Adrenal gland (tissue), 12 donors: ENCODE results near the gene ELMO2. TPM values are rescaled to one million over a fixed set of nuclear protein-coding genes. Genes with fewer than 3 reads are reported as not detected.
A peak's percentile ranks its signal among the peaks of the same experiment; 100 is the strongest.

Source experiments
- DNase-seq, 7 donors: peaks; one replicate each; pipeline ENCODE4 v3.0.0-alpha.2; 2019 to 2020
- H3K27ac ChIP-seq, 5 donors: fragments of 200-600 bp; sonication (generic) in 4 of 5; 1 replicate in 3 of 5; 2 replicates in 2 of 5; pipeline versions ENCODE4 v1.5.1 to v1.8.0; 2016 to 2020; ENCODE audit warnings: mild to moderate bottlenecking in 1 of 5
- H3K27me3 ChIP-seq: fragments of 200-600 bp; 2 replicates; pipeline ENCODE4 v1.8.0; 2021
- H3K36me3 ChIP-seq, 2 donors: fragments of 200-600 bp; replicated peaks in 1 of 2; 1 replicate in 1 of 2; 2 replicates in 1 of 2; pipeline versions ENCODE4 v1.5.1 to v1.8.0; 2018 to 2022
- H3K4me1 ChIP-seq, 2 donors: fragments of 200-600 bp; replicated peaks in 1 of 2; 1 replicate in 1 of 2; 2 replicates in 1 of 2; pipeline versions ENCODE4 v1.5.1 to v1.8.0; 2018 to 2021
- H3K4me3 ChIP-seq, 4 donors: fragments of 200-600 bp; sonication (generic) in 3 of 4; one replicate each; pipeline ENCODE4 v1.5.1; 2016 to 2018
- H3K9me3 ChIP-seq, 3 donors: fragments of 200-600 bp; sonication (generic) in 1 of 3; replicated peaks in 1 of 3; 1 replicate in 2 of 3; 2 replicates in 1 of 3; pipeline versions ENCODE4 v1.5.1 to v1.8.0; 2016 to 2021
- POLR2A ChIP-seq, 2 donors: fragments of 450-650 bp; IDR thresholded peaks; one replicate each; pipeline ENCODE4 v1.6.1; 2017; ENCODE audit warnings: antibody characterized with exemption in 2 of 2, mild to moderate bottlenecking in 2 of 2, moderate library complexity in 1 of 2
- WGBS, 4 donors: extraction: QIAGEN DNeasy Blood & Tissue Kit in 2 of 4; methylation state at CpG; one replicate each; pipeline versions ENCODE4 v1.1.5 to v1.1.7; 2013 to 2017; 5-methylcytosine and 5-hydroxymethylcytosine counted together
- intact Hi-C, 2 donors: fragments of 100-400 bp; cut with DNase I; formaldehyde crosslinking; loops; one replicate each; pipeline versions ENCODE4 v1.14.1 to v1.15.0; 2022 to 2023
- polyA plus RNA-seq, 3 donors: library from polyadenylated mRNA; stranded (reverse); fragments of 200-250 nt in 2 of 3; fragments of 350-450 nt in 1 of 3; fragmentation: Illumina TruSeq in 1 of 3; extraction: RNeasy Lipid Tissue Mini Kit (QIAGEN cat#74804) in 1 of 3; gene quantifications; one replicate each; pipeline ENCODE4 v1.2.3, GENCODE V29; 2013 to 2014
- total RNA-seq, 9 donors: library from RNA; depleted of rRNA in 4 of 9; stranded (reverse); fragments of >200 nt in 4 of 9; fragments of 120-200 nt in 1 of 9; fragmentation: NEBNext Ultra II Directional in 1 of 9; extraction: Animal tissue kit (Norgen Biotek cat#: 25700) in 1 of 9; gene quantifications; one replicate each; pipeline versions ENCODE4 v1.1.0 to v1.2.4, GENCODE V29; 2013 to 2023
- TF ChIP-seq, protein P1 (sequence below), 6 experiments: fragments of 450-650 bp in 4 of 6; fragments of 200-600 bp in 2 of 6; sonication (generic) in 1 of 6; IDR thresholded peaks; 1 replicate in 5 of 6; 2 replicates in 1 of 6; pipeline versions ENCODE4 v1.5.1 to v1.8.0; 2016 to 2021; ENCODE audit warnings: antibody characterized with exemption in 6 of 6, mild to moderate bottlenecking in 2 of 6, moderate library complexity in 1 of 6
- donor health status: healthy with polysubstance abuse.
- donor health status: Bipolar disorder and iron deficiency.
- donor health status: DM: yes; HTN: yes; CAD: no.
- donor health status: DM: no; HTN: no; CAD: no.
- donor health status: DM: no; HTN: no; CAD: no.
- donor health status: DM: yes; HTN: yes; CAD: no.

Gene ELMO2
- total and polyA plus RNA-seq, 12 donors, result 36.2 to 69.0 (median 51.7) TPM

GRCh38 chr20:46334303-46334904 lies 72.0 kb downstream of the ELMO2 start:
- Histone ChIP-seq H3K4me3 (no peak overlapping the region), H3K27ac (no peak overlapping the region), H3K9me3 (no peaks in the 10 kb centered on the region), H3K27me3 (peaks cover 4% of the 10 kb centered on the region), H3K36me3 (no peaks in the 10 kb centered on the region), H3K4me1 (no peaks in the 10 kb centered on the region)
- intact Hi-C loops, result no loop called here
- no peak for DNase-seq
- TF ChIP-seq, protein P1, sequence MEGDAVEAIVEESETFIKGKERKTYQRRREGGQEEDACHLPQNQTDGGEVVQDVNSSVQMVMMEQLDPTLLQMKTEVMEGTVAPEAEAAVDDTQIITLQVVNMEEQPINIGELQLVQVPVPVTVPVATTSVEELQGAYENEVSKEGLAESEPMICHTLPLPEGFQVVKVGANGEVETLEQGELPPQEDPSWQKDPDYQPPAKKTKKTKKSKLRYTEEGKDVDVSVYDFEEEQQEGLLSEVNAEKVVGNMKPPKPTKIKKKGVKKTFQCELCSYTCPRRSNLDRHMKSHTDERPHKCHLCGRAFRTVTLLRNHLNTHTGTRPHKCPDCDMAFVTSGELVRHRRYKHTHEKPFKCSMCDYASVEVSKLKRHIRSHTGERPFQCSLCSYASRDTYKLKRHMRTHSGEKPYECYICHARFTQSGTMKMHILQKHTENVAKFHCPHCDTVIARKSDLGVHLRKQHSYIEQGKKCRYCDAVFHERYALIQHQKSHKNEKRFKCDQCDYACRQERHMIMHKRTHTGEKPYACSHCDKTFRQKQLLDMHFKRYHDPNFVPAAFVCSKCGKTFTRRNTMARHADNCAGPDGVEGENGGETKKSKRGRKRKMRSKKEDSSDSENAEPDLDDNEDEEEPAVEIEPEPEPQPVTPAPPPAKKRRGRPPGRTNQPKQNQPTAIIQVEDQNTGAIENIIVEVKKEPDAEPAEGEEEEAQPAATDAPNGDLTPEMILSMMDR (IDR thresholded peaks at IDR 0.05), result no peak
- TF ChIP-seq POLR2A (IDR thresholded peaks at IDR 0.05), result no peak
- WGBS, 4 donors, result 52 to 62% (median 59%) methylated on average over 8 to 9 of the region's 9 CpGs

DNA sequence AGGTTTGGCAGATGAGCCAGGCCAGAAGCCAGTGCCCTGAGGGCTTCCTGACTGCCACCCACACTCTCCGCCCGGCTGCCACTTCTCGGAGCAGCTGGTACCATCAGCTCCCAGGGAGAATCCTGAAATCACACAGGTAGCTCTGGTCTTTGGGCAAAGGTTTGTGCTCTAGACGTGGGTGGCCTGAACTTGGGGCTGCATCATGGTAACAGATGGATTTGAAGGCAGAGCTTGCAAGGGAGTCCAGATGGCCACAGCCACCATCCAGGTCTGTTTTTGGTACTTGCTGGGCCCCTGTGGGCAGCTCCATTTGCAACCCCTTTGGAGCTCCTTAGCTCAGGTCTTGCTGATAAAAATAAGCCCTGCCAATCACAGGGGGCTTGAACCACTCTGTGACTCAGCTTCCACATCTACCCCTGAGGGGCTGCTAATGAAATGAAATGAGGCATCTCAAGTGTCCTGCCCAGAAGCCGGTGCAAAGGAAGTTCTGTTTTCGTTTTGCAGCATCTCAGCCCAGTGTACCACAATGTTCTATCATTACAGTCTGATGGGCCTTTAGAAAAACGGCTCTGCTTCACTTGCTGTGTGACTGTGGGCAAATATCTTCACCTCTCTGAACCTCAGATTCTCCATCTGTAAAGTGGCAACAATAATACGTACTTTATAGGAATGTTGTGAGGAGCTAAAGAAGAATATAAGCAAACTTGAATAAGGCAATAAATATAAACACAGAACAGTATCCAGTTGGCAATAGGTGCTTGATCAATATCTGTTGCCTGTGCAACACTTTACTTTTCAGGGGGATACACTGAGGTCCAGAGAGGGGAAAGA lies 73.0 kb downstream of the ELMO2 start:
- no peak overlapping the region for H3K4me3 ChIP-seq
- DNase-seq, result peak in 1 of 7 donors; percentile 75
- peaks cover 4% of the 10 kb centered on the region for H3K27me3 ChIP-seq
- 63 to 76% (median 70%) methylated on average over 4 to 8 of the region's 8 CpGs for WGBS, 4 donors
- no peaks in the 10 kb centered on the region for H3K4me1 ChIP-seq
- no peak overlapping the region for H3K27ac ChIP-seq
- TF ChIP-seq, protein P1 (IDR thresholded peaks at IDR 0.05), result no peak
- TF ChIP-seq POLR2A (IDR thresholded peaks at IDR 0.05), result no peak
- intact Hi-C loops, result no loop called here
- H3K9me3 ChIP-seq, result no peaks in the 10 kb centered on the region
- H3K36me3 ChIP-seq, result no peaks in the 10 kb centered on the region

DNA sequence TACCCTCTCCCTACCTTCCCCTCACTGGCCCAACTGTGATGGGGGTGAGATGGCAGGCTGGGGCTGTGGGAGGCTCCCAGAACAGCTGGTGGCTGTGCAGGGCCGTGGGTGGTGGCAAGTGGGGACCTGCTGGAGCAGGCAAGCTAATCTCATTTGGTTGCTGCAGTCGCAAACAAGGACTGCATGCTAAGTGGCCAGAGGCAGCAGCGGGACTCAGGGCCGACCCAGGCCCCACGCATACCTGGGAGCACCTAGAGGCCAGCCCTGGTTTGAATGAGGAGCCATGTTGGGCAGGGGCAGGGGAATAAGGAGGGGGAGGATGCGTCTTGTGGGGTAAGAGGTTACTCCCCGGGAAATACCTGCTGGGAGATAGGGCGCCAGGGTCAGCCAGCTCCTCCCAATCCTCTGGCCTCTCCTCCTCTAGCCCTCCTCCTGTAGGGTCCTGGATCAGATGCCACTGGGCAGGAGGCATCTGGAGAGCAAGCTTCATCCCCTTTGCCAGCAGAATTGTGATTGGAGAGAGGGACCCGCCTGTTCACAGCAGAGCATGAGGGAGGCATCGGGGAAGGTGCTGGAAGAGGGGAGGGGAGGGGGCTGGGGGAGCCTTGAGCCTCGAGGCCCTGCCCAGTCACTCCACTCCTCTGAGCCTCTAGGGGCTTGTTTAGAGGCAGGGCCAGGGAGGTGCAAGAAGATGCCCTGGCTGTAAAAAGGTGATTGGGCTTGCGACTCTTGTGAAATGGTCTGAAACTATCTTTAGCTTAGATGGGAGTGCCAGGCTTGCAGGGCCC lies 73.8 kb downstream of the ELMO2 start:
- Histone ChIP-seq H3K36me3 (no peaks in the 10 kb centered on the region), H3K27ac (no peak overlapping the region), H3K9me3 (no peaks in the 10 kb centered on the region), H3K4me3 (no peak overlapping the region), H3K4me1 (no peaks in the 10 kb centered on the region), H3K27me3 (peaks cover 4% of the 10 kb centered on the region)
- WGBS, 4 donors, result 72 to 78% (median 75%) methylated on average over 10 to 12 of the region's 12 CpGs
- intact Hi-C loops, result no loop called here
- TF ChIP-seq POLR2A (IDR thresholded peaks at IDR 0.05), result no peak
- TF ChIP-seq, protein P1 (IDR thresholded peaks at IDR 0.05), result no peak
- no peak for DNase-seq
